ENCODE data around the gene USP49. TPM values are rescaled to one million over a fixed set of nuclear protein-coding genes. Genes with fewer than 3 reads are reported as not detected.

The USP49 gene
- total and polyA plus RNA-seq, 2 of the 13 experiments (the other 11 are each of a cell fraction or from before 2014, with no cell fraction given) = 2.9 to 4.3 TPM

- TF ChIP-seq ZNF225 (CRISPR knock-in tag; IDR thresholded peaks at IDR 0.05) = no peak
- TF ChIP-seq THAP11 (CRISPR knock-in tag; IDR thresholded peaks at IDR 0.05) = peak; percentile 85
- TF ChIP-seq TEAD2 (CRISPR knock-in tag; IDR thresholded peaks at IDR 0.05) = no peak
- TF ChIP-seq PHF21A (CRISPR knock-in tag; IDR thresholded peaks at IDR 0.05) = peak; percentile 97
- TF ChIP-seq PLRG1 (conservative IDR thresholded peaks at IDR 0.05) = no peak
- no peak for TF ChIP-seq THAP8 (CRISPR knock-in tag; IDR thresholded peaks at IDR 0.05; ENCODE audit: borderline replicate concordance)
- TF ChIP-seq ZNF224 (CRISPR knock-in tag; IDR thresholded peaks at IDR 0.05) = peak; percentile 84; the same call in 1 of the 2 replicates
- no peak for TF ChIP-seq MZF1 (CRISPR knock-in tag; IDR thresholded peaks at IDR 0.05; ENCODE audit: borderline replicate concordance)
- TF ChIP-seq ZNF761 (CRISPR knock-in tag; conservative IDR thresholded peaks at IDR 0.05) = peak; percentile 96
- 0 out of 2 replicates have a peak, but pooled peaks have one; percentile 57 for TF ChIP-seq MYNN (CRISPR knock-in tag; IDR thresholded peaks at IDR 0.05; ENCODE audit: low read depth)
- no peak; the same call in 1 of the 2 replicates for TF ChIP-seq MIER2 (CRISPR knock-in tag; IDR thresholded peaks at IDR 0.05)
- TF ChIP-seq MEIS2 (CRISPR knock-in tag; IDR thresholded peaks at IDR 0.05) = peak; percentile 64; the same call in 1 of the 2 replicates
- TF ChIP-seq ZNF841 (CRISPR knock-in tag; IDR thresholded peaks at IDR 0.05; ENCODE audit: borderline replicate concordance) = no peak
- TF ChIP-seq HIVEP1 (CRISPR knock-in tag; IDR thresholded peaks at IDR 0.05) = 0 out of 2 replicates have a peak, but pooled peaks have one; percentile 24
- TF ChIP-seq GTF3A (CRISPR knock-in tag; conservative IDR thresholded peaks at IDR 0.05) = no peak
- TF ChIP-seq ZNF350 (CRISPR knock-in tag; IDR thresholded peaks at IDR 0.05; ENCODE audit: borderline replicate concordance, low read depth) = peak; percentile 86
- no peak for TF ChIP-seq TOE1 (CRISPR knock-in tag; IDR thresholded peaks at IDR 0.05)
- no peak; the same call in 1 of the 2 replicates for TF ChIP-seq KDM5A (IDR thresholded peaks at IDR 0.05; ENCODE audit: borderline replicate concordance, low read length)
- peak; percentile 70 for TF ChIP-seq ZNF770 (CRISPR knock-in tag; IDR thresholded peaks at IDR 0.05)
- peak; percentile 10 for TF ChIP-seq SRSF1 (optimal IDR thresholded peaks at IDR 0.05; ENCODE audit: low read depth, low read length)
- peak; percentile 58; the same call in 1 of the 2 replicates for TF ChIP-seq MIXL1 (CRISPR knock-in tag; IDR thresholded peaks at IDR 0.05)
- no peak for TF ChIP-seq ZZZ3 (CRISPR knock-in tag; IDR thresholded peaks at IDR 0.05; ENCODE audit: borderline replicate concordance)
- no peak for TF ChIP-seq GPBP1L1 (CRISPR knock-in tag; IDR thresholded peaks at IDR 0.05)
- TF ChIP-seq ZMYM4 (CRISPR knock-in tag; IDR thresholded peaks at IDR 0.05) = no peak; the same call in 1 of the 2 replicates
- peak; percentile 56; the same call in 1 of the 2 replicates for TF ChIP-seq NFKBIZ (CRISPR knock-in tag; IDR thresholded peaks at IDR 0.05)
- TF ChIP-seq RBM22 (optimal IDR thresholded peaks at IDR 0.05; ENCODE audit: low read length) = peak; percentile 5
- TF ChIP-seq RXRA (CRISPR knock-in tag; IDR thresholded peaks at IDR 0.05) = peak; percentile 95
- 0 out of 2 replicates have a peak, but pooled peaks have one; percentile 67 for TF ChIP-seq SIX4 (CRISPR knock-in tag; IDR thresholded peaks at IDR 0.05)
Measured at GRCh38 chr6:41747256-41748101, 147.7 kb downstream of the USP49 start, which contains the start of gene PGC (continued).
